ENCODE data around the gene WASF3.
"Not testable (repeated sequence)": the region's sequence is repeated elsewhere in the genome, so short reads cannot be mapped to it uniquely, and the experiment has no call there.

WASF3 gene

GRCh38 chr13:26591672-26592071 is 34.2 kb downstream of the WASF3 start:
- no peak for DNase-seq

GRCh38 chr13:26593661-26594060 is 36.2 kb downstream of the WASF3 start:
- DNase-seq: no peak

- no peak for DNase-seq
Measured at GRCh38 chr13:26594363-26594762, 36.9 kb downstream of the WASF3 start.

GRCh38 chr13:26596458-26596857 is 39.0 kb downstream of the WASF3 start:
- no peak for DNase-seq

- DNase-seq: no peak
Measured at GRCh38 chr13:26599403-26599802, 41.9 kb downstream of the WASF3 start.

GRCh38 chr13:26599860-26600259 is 42.4 kb downstream of the WASF3 start:
- no peak for DNase-seq

- DNase-seq: no peak
Measured at GRCh38 chr13:26600343-26600742, 42.9 kb downstream of the WASF3 start.

- no peak for DNase-seq
Measured at GRCh38 chr13:26601669-26602068, 44.2 kb downstream of the WASF3 start.

GRCh38 chr13:26602783-26603182 is 45.3 kb downstream of the WASF3 start:
- no peak for DNase-seq

- DNase-seq: no peak
Measured at GRCh38 chr13:26604784-26605545, 47.5 kb downstream of the WASF3 start.

GRCh38 chr13:26605845-26606244 is 48.4 kb downstream of the WASF3 start:
- no peak for DNase-seq

- no peak for DNase-seq
Measured at GRCh38 chr13:26606631-26607030, 49.1 kb downstream of the WASF3 start.

- no peak for DNase-seq
Measured at GRCh38 chr13:26614721-26615120, 57.2 kb downstream of the WASF3 start.

GRCh38 chr13:26616126-26616525 is 58.6 kb downstream of the WASF3 start:
- DNase-seq: no peak

GRCh38 chr13:26618726-26619125 is 61.2 kb downstream of the WASF3 start:
- no peak for DNase-seq

- no peak for DNase-seq
Measured at GRCh38 chr13:26619358-26619757, 61.9 kb downstream of the WASF3 start.

- no peak for DNase-seq
Measured at GRCh38 chr13:26621731-26622401, 64.4 kb downstream of the WASF3 start.

- no peak for DNase-seq
Measured at GRCh38 chr13:26623125-26623524, 65.6 kb downstream of the WASF3 start.

GRCh38 chr13:26624572-26624971 is 67.1 kb downstream of the WASF3 start:
- no peak for DNase-seq

GRCh38 chr13:26626271-26626670 is 68.8 kb downstream of the WASF3 start:
- DNase-seq: no peak

GRCh38 chr13:26628706-26629105 is 71.2 kb downstream of the WASF3 start:
- DNase-seq: no peak

GRCh38 chr13:26629260-26629825 is 71.9 kb downstream of the WASF3 start:
- DNase-seq: no peak

GRCh38 chr13:26635634-26636033 is 78.2 kb downstream of the WASF3 start:
- DNase-seq: not testable (repeated sequence)

GRCh38 chr13:26636073-26636472 is 78.6 kb downstream of the WASF3 start:
- not testable (repeated sequence) for DNase-seq

Measured in NCI-H1930 (cell line).